ENCODE results near the gene HYLS1.

DNA sequence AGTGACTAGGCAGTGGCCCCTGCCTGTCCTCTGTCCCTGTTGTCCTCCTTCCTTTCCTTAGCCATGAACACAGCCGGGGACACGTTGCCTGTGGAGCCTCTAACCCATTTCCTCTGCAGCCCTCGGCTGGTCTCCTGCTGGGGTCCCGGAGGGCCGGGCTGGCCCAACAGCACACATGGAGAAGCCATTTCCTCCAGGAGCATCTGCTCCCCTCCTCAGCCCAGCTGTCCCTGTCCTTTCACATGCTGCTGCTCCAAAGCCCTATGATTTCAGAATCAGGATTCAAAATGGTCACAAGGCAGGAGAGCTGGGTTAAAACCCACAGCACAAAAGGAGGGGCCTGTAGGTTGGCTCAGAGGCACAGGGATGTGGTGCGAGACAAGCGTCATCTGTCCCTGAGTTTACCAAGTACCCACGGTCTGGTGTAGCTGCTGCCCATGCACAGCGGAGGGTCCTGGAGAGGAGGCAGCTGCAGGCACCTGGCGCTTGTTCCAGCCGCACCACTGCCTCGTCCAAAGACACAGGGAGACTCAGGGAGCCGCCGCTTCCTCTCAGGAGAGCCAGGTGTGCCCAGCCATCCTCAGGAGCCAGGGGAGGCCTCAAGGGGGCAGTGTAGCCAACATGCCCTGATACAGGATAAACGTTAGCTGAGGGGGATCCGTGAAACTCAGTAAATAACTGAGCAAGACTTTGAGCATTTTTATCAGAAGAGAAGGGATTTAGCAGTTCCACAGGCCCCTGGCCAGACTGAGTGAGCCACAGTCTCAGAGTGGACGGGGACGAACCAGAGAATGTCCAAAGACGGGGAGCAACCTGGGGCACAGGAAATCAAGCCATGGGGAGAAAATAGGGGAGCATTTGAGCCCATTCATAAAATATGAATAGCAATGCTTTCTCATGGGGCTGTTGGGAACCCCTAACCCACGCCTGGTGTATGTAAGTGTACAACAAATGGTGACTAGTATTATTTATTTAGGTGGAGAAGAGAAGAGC, 54.4 kb downstream of the HYLS1 start:
- TF ChIP-seq, protein P1, sequence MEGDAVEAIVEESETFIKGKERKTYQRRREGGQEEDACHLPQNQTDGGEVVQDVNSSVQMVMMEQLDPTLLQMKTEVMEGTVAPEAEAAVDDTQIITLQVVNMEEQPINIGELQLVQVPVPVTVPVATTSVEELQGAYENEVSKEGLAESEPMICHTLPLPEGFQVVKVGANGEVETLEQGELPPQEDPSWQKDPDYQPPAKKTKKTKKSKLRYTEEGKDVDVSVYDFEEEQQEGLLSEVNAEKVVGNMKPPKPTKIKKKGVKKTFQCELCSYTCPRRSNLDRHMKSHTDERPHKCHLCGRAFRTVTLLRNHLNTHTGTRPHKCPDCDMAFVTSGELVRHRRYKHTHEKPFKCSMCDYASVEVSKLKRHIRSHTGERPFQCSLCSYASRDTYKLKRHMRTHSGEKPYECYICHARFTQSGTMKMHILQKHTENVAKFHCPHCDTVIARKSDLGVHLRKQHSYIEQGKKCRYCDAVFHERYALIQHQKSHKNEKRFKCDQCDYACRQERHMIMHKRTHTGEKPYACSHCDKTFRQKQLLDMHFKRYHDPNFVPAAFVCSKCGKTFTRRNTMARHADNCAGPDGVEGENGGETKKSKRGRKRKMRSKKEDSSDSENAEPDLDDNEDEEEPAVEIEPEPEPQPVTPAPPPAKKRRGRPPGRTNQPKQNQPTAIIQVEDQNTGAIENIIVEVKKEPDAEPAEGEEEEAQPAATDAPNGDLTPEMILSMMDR (IDR thresholded peaks at IDR 0.05; ENCODE audit: insufficient read depth, low read length) = peak; percentile 25
- TF ChIP-seq POLR2AphosphoS5 (IDR thresholded peaks at IDR 0.05; ENCODE audit: low read depth) (no peak), SPI1 (IDR thresholded peaks at IDR 0.05; ENCODE audit: borderline replicate concordance, low read depth) (no peak)

Measured in HL-60 (cell line).